D721Med (cell line): ENCODE measurements around the gene CWC22.

ENCODE experiments used
- DNase-seq: peaks from one replicate; pipeline ENCODE4 v3.0.0; 2011; ENCODE audit warnings: low spot score; ENCODE audit not compliant: insufficient read length
- FAIRE-seq: peaks from 2 replicates; lab custom pipeline; 2011; peaks lifted over from hg19 to GRCh38; lab: Jason Lieb, UNC
- CTCF ChIP-seq: IDR thresholded peaks from 2 replicates; pipeline ENCODE4 v1.5.1; 2012; ENCODE audit warnings: mild to moderate bottlenecking, control low read depth; ENCODE audit not compliant: insufficient read depth; ENCODE audit errors: missing control alignments

The CWC22 gene

GRCh38 chr2:179952658-179953057 is 54.4 kb downstream of the CWC22 start:
- no peak for TF ChIP-seq CTCF
- DNase-seq (no peak), FAIRE-seq (no peak)

- no peak for FAIRE-seq
- TF ChIP-seq CTCF, result no peak
These were observed 55.4 kb downstream of the CWC22 start for GRCh38 chr2:179951680-179952079.

GRCh38 chr2:179950391-179950790 is 56.7 kb downstream of the CWC22 start:
- no peak for TF ChIP-seq CTCF
- FAIRE-seq (no peak), DNase-seq (no peak)

More at GRCh38 chr2:179951680-179952079, 55.4 kb downstream of the CWC22 start:
- DNase-seq, result no peak

- DNase-seq, result no peak
- no peak for TF ChIP-seq CTCF
- peak; percentile 16 for FAIRE-seq
These were observed 57.7 kb downstream of the CWC22 start for GRCh38 chr2:179949438-179949837.

GRCh38 chr2:179948058-179948457 is 59.0 kb downstream of the CWC22 start:
- no peak for FAIRE-seq
- no peak for DNase-seq
- TF ChIP-seq CTCF, result no peak

GRCh38 chr2:179946810-179947615 is 60.1 kb downstream of the CWC22 start:
- TF ChIP-seq CTCF, result no peak
- DNase-seq (no peak), FAIRE-seq (peak; percentile 82)

GRCh38 chr2:179946346-179946745 is 60.8 kb downstream of the CWC22 start:
- DNase-seq (no peak), FAIRE-seq (no peak)
- no peak for TF ChIP-seq CTCF
